GM21529 (cell line): Measurements from ENCODE around the gene IER2.
"Not testable (repeated sequence)": the region's sequence is repeated elsewhere in the genome, so short reads cannot be mapped to it uniquely, and the experiment has no call there.

Experiments used
- ATAC-seq: cut with Tn5 transposase; IDR thresholded peaks from one replicate; pipeline ENCODE4 v1.9.1; 2021; ENCODE audit not compliant: unreplicated experiment

IER2 gene

DNA sequence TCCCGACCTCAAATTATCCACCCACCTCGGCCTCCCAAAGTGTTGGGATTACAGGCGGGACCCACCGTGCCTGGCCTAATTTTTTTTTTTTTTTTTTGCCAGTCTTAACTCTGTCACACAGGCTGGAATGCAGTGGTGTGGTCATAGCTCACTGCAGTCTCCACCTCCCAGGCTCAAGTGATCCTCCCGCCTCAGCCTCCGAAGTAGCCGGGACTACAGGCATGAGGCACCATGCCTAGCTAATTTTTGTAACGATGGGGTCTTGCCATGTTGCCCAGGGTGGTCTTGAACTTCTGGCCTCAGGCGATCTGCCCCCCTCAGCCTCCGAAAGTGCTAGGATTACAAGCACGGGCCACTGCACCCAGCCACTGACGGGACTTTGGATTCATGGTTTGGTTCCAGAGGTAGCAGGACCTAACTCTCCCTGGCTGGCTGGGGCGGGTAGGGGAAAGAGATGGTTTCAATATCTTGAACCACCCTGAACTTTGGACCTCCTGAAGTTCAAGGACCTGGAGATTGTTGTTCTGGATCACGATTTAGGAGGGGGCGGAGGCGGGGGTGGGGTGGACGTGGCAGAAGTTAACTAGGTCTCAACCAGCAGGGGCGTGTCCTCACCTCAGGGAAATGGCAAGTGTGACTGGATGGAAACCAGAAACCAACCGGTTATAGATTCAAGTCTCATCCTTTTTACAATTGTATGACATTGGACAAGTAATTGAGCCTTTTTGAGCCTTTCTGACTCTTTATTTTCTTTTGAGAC, 40.8 kb downstream of the IER2 start:
- ATAC-seq, result no peak

DNA sequence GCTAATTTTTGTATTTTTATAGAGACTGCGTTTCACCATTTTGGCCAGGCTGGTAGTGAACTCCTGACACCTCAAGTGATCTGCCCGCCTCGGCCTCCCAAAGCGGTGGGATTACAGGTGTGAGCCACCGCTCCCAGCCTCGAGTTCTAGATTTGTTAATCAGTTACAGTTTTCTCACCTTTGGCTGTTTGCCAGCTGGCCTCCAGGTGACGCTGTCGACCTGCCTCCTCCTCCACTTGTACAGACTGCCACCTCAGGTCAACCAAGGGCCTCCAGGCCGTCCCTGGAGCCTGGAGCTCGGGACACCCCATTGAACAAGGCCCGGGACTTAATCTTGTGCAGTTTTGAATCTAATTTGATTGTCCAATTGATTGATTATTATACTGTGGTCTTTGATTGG, 45.5 kb downstream of the IER2 start:
- ATAC-seq, result no peak

DNA sequence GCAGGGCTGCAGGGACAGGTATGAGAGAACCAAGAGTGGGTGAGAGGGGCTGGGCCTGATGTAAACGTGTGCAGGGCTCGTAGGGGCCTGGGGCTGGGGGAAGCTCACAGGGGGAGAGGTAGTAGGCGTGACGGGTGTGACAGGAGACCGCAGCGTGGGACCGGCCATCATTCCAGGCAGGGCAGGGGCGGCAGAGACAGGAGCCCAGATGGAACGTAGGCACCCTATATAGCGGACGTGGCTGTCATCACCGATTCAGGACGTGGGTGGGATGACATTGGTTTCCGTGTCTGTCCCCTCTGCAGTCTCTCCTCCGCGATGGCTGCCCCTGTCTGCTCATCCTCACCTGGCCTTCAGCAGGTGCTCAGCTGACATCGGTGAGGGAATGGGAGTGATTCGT, 48.4 kb downstream of the IER2 start:
- no peak for ATAC-seq

DNA sequence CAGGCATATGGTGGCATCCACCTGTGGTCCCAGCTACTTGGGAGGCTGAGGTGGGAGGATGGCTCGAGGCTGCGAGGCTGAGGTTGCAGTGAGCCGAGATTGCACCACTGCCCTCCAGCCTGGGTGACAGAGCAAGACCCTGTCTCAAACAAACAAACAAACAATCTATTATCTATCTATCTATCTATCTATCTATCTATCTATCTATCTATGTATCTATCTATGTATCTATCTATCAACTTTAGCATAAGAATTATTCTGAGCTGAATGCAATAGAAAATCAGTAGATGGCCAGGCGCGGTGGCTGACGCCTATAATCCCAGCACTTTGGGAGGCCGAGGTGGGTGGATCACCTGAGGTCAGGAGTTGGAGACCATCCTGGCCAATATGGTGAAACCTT, 51.9 kb downstream of the IER2 start:
- not testable (repeated sequence) for ATAC-seq
